Measurements from ENCODE around the gene KCTD17. TPM values are rescaled to one million over a fixed set of nuclear protein-coding genes. Genes with fewer than 3 reads are reported as not detected.

The KCTD17 gene
- total RNA-seq, 1 donor from 2014 or later: 17.5 TPM

DNA sequence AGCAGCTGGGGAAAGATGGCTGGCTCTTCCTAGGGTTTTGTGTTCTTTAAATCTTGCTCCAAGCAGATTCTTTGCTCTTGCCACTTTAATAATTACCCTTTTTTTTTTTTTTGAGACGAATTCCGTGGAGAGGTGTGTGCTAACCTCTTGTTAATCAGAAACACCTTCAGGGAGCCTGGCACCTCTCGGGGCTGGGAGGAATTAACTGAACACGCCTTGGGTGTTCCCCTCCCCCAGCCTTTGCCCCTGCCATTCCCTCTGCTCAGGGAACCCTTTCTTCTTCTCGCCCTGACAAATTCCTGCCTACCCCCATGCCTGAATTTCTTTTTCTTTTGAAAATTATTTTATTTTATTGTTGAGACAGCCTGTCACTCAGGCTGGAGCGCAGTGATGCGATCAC lies 40.5 kb downstream of the KCTD17 start:
- Histone ChIP-seq H4K20me1 (ENCODE audit: low read depth) (no peaks in the 10 kb centered on the region), H3K9me3 (ENCODE audit: low read depth) (no peaks in the 10 kb centered on the region), H3F3A (ENCODE audit: low read depth) (peaks cover 13% of the 10 kb centered on the region), H3K27ac (no peak overlapping the region), H2AFZ (replicated peaks) (peak overlapping the region; percentile 87), H3K27me3 (peaks cover 34% of the 10 kb centered on the region), H3K9ac (no peak overlapping the region), H3K4me1 (peaks cover 13% of the 10 kb centered on the region), H3K4me3 (peak overlapping the region; percentile 6), H3K79me2 (ENCODE audit: low read depth) (no peaks in the 10 kb centered on the region), H3K36me3 (no peaks in the 10 kb centered on the region), H3K4me2 (peak overlapping the region; percentile 67)
- H3K4me1 Mint-ChIP-seq: peaks cover 14% of the 10 kb centered on the region
- no peaks in the 10 kb centered on the region for H3K9me3 Mint-ChIP-seq
- TF ChIP-seq EZH2 (IDR thresholded peaks at IDR 0.05) (no peak), EZH2phosphoT487 (IDR thresholded peaks at IDR 0.05) (no peak), CTCF (IDR thresholded peaks at IDR 0.05) (no peak)
- no peak for DNase-seq (ENCODE audit: low spot score)
- no peaks in the 10 kb centered on the region for H3K36me3 Mint-ChIP-seq
- H3K4me3 Mint-ChIP-seq: no peak overlapping the region
- peak overlapping the region; percentile 96 for H3K27ac Mint-ChIP-seq
- H3K27me3 Mint-ChIP-seq (ENCODE audit: insufficient read depth, low read depth): peaks cover 6% of the 10 kb centered on the region

DNA sequence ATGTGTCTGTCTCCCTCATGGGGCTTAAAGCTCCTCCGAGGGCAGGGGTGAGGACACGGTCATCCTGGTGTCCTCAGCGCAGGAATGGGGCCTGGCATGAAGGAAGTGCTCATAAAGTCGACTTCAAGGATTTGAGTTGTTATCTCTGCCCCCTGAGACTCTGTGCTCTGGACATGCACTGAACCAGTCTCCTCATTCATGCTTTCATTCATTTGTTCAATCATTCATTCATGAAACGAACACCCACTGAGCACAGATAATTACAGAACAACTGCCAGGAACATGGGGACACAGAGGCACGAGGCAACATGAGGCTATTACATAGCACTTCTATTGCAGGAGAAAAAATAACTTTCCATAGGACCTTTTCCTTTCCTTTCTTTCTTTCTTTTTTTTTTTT lies 41.5 kb downstream of the KCTD17 start:
- no peak for DNase-seq (ENCODE audit: low spot score)
- Mint-ChIP-seq H3K4me3 (no peak overlapping the region), H3K9me3 (no peaks in the 10 kb centered on the region), H3K27ac (no peak overlapping the region), H3K36me3 (no peaks in the 10 kb centered on the region), H3K4me1 (peaks cover 16% of the 10 kb centered on the region), H3K27me3 (ENCODE audit: insufficient read depth, low read depth) (peaks cover 6% of the 10 kb centered on the region)
- Histone ChIP-seq H3K36me3 (no peaks in the 10 kb centered on the region), H3K4me3 (no peak overlapping the region), H3K27ac (no peak overlapping the region), H3K4me1 (peaks cover 18% of the 10 kb centered on the region), H3K9ac (no peak overlapping the region), H3K9me3 (ENCODE audit: low read depth) (no peaks in the 10 kb centered on the region), H3F3A (ENCODE audit: low read depth) (peaks cover 18% of the 10 kb centered on the region), H4K20me1 (ENCODE audit: low read depth) (no peaks in the 10 kb centered on the region), H3K79me2 (ENCODE audit: low read depth) (no peaks in the 10 kb centered on the region), H3K27me3 (peaks cover 40% of the 10 kb centered on the region), H2AFZ (replicated peaks) (no peak overlapping the region), H3K4me2 (no peak overlapping the region)
- TF ChIP-seq EZH2 (IDR thresholded peaks at IDR 0.05): no peak
- TF ChIP-seq CTCF (IDR thresholded peaks at IDR 0.05): no peak
- TF ChIP-seq EZH2phosphoT487 (IDR thresholded peaks at IDR 0.05): no peak

DNA sequence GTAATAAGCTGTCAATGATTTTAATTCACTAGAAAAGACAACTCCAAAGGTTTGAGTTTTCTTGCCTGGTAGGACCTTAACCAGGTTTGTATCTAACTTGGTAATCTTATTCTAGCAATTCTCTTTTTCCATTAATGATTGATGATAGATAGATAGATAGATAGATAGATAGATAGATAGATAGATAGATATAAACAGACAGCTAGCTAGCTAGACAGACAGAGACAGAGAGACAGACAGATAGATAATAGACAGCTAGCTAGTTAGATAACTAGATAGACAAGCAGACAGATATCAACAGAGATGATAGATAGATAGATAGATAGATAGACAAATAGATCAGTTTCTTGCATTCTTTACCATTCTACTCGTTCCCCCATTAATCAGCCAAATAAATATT lies 42.7 kb downstream of the KCTD17 start:
- Histone ChIP-seq H4K20me1 (ENCODE audit: low read depth) (no peaks in the 10 kb centered on the region), H3K4me3 (no peak overlapping the region), H3K79me2 (ENCODE audit: low read depth) (no peaks in the 10 kb centered on the region), H3K27me3 (peaks cover 40% of the 10 kb centered on the region), H3K4me2 (no peak overlapping the region), H3K9me3 (ENCODE audit: low read depth) (no peaks in the 10 kb centered on the region), H3K36me3 (no peaks in the 10 kb centered on the region), H3K9ac (no peak overlapping the region), H2AFZ (replicated peaks) (no peak overlapping the region), H3K4me1 (peaks cover 18% of the 10 kb centered on the region), H3F3A (ENCODE audit: low read depth) (peaks cover 31% of the 10 kb centered on the region), H3K27ac (no peak overlapping the region)
- peaks cover 10% of the 10 kb centered on the region for H3K27me3 Mint-ChIP-seq (ENCODE audit: insufficient read depth, low read depth)
- H3K27ac Mint-ChIP-seq: no peak overlapping the region
- no peak for DNase-seq (ENCODE audit: low spot score)
- H3K9me3 Mint-ChIP-seq: no peaks in the 10 kb centered on the region
- no peak for TF ChIP-seq EZH2phosphoT487 (IDR thresholded peaks at IDR 0.05)
- TF ChIP-seq CTCF (IDR thresholded peaks at IDR 0.05): no peak
- TF ChIP-seq EZH2 (IDR thresholded peaks at IDR 0.05): no peak
- H3K4me3 Mint-ChIP-seq: no peak overlapping the region
- peaks cover 25% of the 10 kb centered on the region for H3K4me1 Mint-ChIP-seq
- no peaks in the 10 kb centered on the region for H3K36me3 Mint-ChIP-seq
